ENCODE measurements around the gene RCAN3.

The RCAN3 gene

GRCh38 chr1:24586119-24586518, 83.5 kb downstream of the RCAN3 start:
- no peak for DNase-seq

DNA sequence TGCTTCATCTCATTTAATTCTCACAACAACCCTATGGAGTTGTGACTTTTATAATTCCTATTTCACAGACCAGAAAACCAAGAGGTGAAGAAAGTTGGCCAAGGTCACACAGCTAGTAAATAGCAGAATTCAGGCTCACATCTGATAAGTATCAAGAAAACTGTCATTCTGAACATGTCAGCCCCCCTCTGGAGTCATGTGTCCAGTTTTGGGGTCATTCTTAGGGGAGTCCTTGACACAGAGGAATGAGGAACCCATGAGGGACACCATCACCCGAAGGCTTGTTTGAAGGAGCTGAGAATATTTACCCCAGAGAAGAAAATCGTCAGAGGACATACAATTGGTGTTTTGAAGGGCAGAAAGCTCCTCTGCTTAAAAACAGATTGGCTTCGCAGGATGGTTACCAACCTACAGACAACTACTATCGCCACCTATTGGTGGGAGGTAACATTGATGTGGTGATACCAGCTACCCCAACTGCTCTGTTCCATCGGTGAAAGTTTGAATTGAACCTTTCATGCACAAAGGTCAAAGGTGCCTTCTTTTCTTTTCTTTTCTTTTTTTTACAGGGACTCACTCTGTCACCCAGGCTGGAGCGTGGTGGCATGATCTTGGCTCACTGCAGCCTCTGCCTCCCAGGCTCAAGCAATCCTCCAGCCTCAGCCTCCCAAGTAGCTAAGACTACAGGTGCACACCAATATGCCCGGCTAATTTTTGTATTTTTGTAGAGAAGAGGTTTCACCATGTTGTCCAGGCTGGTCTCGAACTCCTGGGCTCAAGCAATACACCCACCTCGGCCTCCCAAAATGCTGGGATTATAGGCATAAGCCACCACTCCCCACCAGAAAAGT, 84.6 kb downstream of the RCAN3 start:
- DNase-seq, result peak; percentile 63 to 83 (median 74)

DNA sequence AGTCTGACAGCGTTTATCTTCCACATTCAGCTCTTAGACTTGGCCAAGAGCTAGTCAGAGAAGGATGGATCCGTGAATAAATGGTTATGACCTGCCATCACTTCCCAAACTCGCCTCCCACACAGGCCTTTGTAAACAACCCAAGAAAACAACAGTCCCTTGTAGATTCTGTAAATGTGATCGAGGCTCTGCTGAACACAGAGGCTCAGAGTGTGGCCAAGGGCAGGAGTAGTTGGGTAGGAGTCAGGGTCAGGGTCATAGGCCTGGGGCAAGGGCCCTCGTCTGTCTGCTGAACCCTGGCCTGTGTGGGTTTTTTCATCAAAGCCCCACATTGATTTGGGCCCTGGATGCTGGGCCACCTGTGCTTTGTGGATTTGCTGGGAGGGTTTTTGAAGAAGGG, 85.9 kb downstream of the RCAN3 start:
- no peak for DNase-seq

DNA sequence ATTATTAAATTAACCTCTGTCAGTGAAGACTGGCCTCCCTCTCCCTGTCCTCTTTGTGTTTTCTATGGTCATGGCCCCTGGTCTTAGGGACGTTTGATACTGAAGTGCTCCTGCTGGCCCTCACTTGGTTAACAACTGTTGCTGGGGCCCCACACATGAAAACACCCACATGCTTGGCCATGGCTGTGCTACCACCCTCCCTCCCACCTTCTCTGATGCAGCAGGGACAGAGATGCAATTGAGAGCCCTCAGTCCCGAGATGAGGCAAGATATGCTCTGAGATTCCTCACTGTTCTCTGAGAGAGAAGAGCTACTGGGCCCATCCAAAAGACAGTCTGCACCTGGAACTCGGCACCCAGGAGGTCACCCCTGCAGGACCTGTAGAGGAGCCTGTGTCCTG, 86.6 kb downstream of the RCAN3 start:
- no peak for DNase-seq

Data from suppressor macrophage (primary cell).